Measurements from ENCODE around the gene ZNF777.
"Not testable (repeated sequence)": the region's sequence is repeated elsewhere in the genome, so short reads cannot be mapped to it uniquely, and the experiment has no call there.

ZNF777 gene

GRCh38 chr7:149414171-149414570, 46.7 kb downstream of the ZNF777 start:
- no peak for DNase-seq (ENCODE audit: low spot score)

GRCh38 chr7:149413083-149413482, 47.8 kb downstream of the ZNF777 start:
- not testable (repeated sequence) for DNase-seq (ENCODE audit: low spot score)

- DNase-seq (ENCODE audit: low spot score) = no peak
Measured at GRCh38 chr7:149409895-149410294, 51.0 kb downstream of the ZNF777 start.

GRCh38 chr7:149404825-149405224, 56.0 kb downstream of the ZNF777 start:
- no peak for DNase-seq (ENCODE audit: low spot score)

- DNase-seq (ENCODE audit: low spot score) = no peak
Measured at GRCh38 chr7:149404396-149404795, 56.5 kb downstream of the ZNF777 start.

GRCh38 chr7:149398195-149398820, 62.6 kb downstream of the ZNF777 start:
- no peak for DNase-seq (ENCODE audit: low spot score)

- DNase-seq (ENCODE audit: low spot score) = no peak
Measured at GRCh38 chr7:149397470-149398043, 63.3 kb downstream of the ZNF777 start.

- peak; percentile 19 for DNase-seq (ENCODE audit: low spot score)
Measured at GRCh38 chr7:149388550-149389335, 72.1 kb downstream of the ZNF777 start.

GRCh38 chr7:149386514-149386913, 74.3 kb downstream of the ZNF777 start:
- DNase-seq (ENCODE audit: low spot score) = not testable (repeated sequence)

GRCh38 chr7:149385195-149385950, 75.5 kb downstream of the ZNF777 start:
- no peak for DNase-seq (ENCODE audit: low spot score)
